Fibroblast of villous mesenchyme (primary cell): ENCODE results near the gene RNASE7. TPM values are rescaled to one million over a fixed set of nuclear protein-coding genes. Genes with fewer than 3 reads are reported as not detected.

Experiments used
- DNase-seq: peaks from one replicate; pipeline ENCODE4 v3.0.0-alpha.2; 2010; ENCODE audit warnings: low read depth
- H3K4me3 ChIP-seq: 2 replicates; pipeline ENCODE4 v1.5.1; 2011; ENCODE audit warnings: low read depth, mild to moderate bottlenecking, low read length
- CTCF ChIP-seq: IDR thresholded peaks from 2 replicates; pipeline ENCODE4 v1.5.1; 2012; ENCODE audit warnings: low read depth, mild to moderate bottlenecking, low read length; ENCODE audit not compliant: insufficient read depth
- total RNA-seq: library from RNA; depleted of rRNA; stranded (reverse); fragments of >200 nt; gene quantifications from 2 replicates; pipeline ENCODE4 v1.2.3, GENCODE V29; 2012

The RNASE7 gene
- total RNA-seq, 1 donor = not detected

GRCh38 chr14:21026988-21027315 lies 15.2 kb upstream of the RNASE7 start:
- no peak overlapping the region for H3K4me3 ChIP-seq
- no peak for TF ChIP-seq CTCF
- peak; percentile 25 for DNase-seq

GRCh38 chr14:21029917-21030316 lies 12.2 kb upstream of the RNASE7 start, which contains the start of gene TPPP2:
TSS of gene TPPP2 (plus strand) at chr14:21030217. CDS start at chr14:21030582, 365 bp downstream.
- no peak for TF ChIP-seq CTCF
- no peak within 1 kb of the TSS for H3K4me3 ChIP-seq
- no peak for DNase-seq

- H3K4me3 ChIP-seq = no peak overlapping the region
- no peak for TF ChIP-seq CTCF
- no peak for DNase-seq
Observed at GRCh38 chr14:21030531-21030930, 11.6 kb upstream of the RNASE7 start.

GRCh38 chr14:21032326-21033132 lies 9.6 kb upstream of the RNASE7 start:
- H3K4me3 ChIP-seq = no peak overlapping the region
- no peak for DNase-seq
- TF ChIP-seq CTCF = no peak

- DNase-seq = no peak
Observed at GRCh38 chr14:21033133-21033698, 8.9 kb upstream of the RNASE7 start.

GRCh38 chr14:21034707-21035106 lies 7.5 kb upstream of the RNASE7 start, which contains the start of gene RNASE13:
TSS of gene RNASE13 (minus strand) at chr14:21034807. CDS start at chr14:21034288, 519 bp downstream.
- TF ChIP-seq CTCF = no peak
- no peak for DNase-seq

More at GRCh38 chr14:21033133-21033698, 8.9 kb upstream of the RNASE7 start:
- TF ChIP-seq CTCF = no peak
- no peak overlapping the region for H3K4me3 ChIP-seq

More at GRCh38 chr14:21034707-21035106, 7.5 kb upstream of the RNASE7 start, which contains the start of gene RNASE13:
- H3K4me3 ChIP-seq = no peak within 1 kb of the TSS
